PFSK-1 (cell line): ENCODE data around the gene FBXO21.

Experiments
- FOXP2 ChIP-seq: optimal IDR thresholded peaks from 2 replicates; pipeline ENCODE3; 2011; ENCODE audit warnings: borderline replicate concordance, control low read depth, inconsistent platforms; ENCODE audit not compliant: insufficient read depth; ENCODE audit errors: extremely low read length, extremely low read depth
- POLR2AphosphoS5 ChIP-seq: IDR thresholded peaks from 2 replicates; pipeline ENCODE4 v1.6.1; 2012; ENCODE audit warnings: low read depth, mild to moderate bottlenecking, control low read depth, low read length, moderate library complexity
- SIN3A ChIP-seq: IDR thresholded peaks from 2 replicates; pipeline ENCODE4 v1.6.1; 2012; ENCODE audit warnings: mild to moderate bottlenecking, low read length, moderate library complexity, borderline replicate concordance; ENCODE audit not compliant: insufficient read depth
- TAF1 ChIP-seq: IDR thresholded peaks from 2 replicates; pipeline ENCODE4 v1.6.1; 2012; ENCODE audit warnings: low read length, control low read depth, borderline replicate concordance; ENCODE audit not compliant: insufficient read depth
- TF ChIP-seq, protein P1 (sequence below), 2 experiments: IDR thresholded peaks; 2 replicates each; pipeline versions ENCODE4 v1.6.1 to v1.8.0; 2011 to 2012; ENCODE audit warnings: low read depth in 2 of 2, low read length in 2 of 2, control low read depth in 1 of 2, inconsistent platforms in 1 of 2, mild to moderate bottlenecking in 1 of 2, moderate library complexity in 1 of 2; ENCODE audit not compliant: insufficient read depth in 1 of 2

FBXO21 gene

DNA sequence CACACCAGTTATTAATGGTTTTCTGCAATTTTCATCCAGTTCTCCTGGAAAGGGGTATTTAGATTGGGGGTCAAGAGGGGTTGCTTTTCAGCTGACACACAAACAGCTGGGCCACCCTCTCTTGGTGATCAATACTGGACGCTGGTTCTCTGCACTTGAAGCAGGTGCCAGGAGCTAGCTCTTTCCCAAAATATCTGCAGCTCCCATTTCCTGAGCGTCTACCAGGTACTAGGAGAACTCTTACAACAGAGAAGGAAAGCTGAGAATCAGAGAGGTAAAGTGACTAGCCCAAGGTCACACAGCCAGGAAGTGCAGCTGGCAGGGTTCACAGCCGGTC, 92.3 kb downstream of the FBXO21 start:
- no peak for TF ChIP-seq FOXP2
- TF ChIP-seq, protein P1, sequence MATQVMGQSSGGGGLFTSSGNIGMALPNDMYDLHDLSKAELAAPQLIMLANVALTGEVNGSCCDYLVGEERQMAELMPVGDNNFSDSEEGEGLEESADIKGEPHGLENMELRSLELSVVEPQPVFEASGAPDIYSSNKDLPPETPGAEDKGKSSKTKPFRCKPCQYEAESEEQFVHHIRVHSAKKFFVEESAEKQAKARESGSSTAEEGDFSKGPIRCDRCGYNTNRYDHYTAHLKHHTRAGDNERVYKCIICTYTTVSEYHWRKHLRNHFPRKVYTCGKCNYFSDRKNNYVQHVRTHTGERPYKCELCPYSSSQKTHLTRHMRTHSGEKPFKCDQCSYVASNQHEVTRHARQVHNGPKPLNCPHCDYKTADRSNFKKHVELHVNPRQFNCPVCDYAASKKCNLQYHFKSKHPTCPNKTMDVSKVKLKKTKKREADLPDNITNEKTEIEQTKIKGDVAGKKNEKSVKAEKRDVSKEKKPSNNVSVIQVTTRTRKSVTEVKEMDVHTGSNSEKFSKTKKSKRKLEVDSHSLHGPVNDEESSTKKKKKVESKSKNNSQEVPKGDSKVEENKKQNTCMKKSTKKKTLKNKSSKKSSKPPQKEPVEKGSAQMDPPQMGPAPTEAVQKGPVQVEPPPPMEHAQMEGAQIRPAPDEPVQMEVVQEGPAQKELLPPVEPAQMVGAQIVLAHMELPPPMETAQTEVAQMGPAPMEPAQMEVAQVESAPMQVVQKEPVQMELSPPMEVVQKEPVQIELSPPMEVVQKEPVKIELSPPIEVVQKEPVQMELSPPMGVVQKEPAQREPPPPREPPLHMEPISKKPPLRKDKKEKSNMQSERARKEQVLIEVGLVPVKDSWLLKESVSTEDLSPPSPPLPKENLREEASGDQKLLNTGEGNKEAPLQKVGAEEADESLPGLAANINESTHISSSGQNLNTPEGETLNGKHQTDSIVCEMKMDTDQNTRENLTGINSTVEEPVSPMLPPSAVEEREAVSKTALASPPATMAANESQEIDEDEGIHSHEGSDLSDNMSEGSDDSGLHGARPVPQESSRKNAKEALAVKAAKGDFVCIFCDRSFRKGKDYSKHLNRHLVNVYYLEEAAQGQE (IDR thresholded peaks at IDR 0.05; ENCODE audit: insufficient read depth in 1 of 2, low read depth in 2 of 2, low read length in 2 of 2), result no peak

DNA sequence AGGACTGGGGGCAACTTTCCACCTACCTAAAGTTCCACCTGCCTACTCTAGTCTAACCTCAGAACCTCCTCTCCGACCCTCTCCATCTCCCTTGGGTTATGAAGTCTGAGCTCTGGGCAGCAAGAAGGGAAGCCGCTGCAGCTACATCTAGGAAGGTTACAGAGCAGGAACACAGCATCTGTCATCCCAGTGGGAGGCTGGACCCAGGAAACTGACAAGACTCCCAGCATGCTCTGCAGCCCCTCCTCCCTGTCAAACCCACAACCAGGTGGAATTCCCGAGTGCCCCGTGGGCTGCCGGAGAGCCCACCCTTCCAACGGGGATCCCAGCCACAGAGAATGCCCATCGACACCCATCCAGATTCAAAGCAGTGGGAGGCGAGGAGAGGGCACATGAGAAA, 93.1 kb downstream of the FBXO21 start:
- TF ChIP-seq SIN3A (no peak), TAF1 (no peak), POLR2AphosphoS5 (no peak), FOXP2 (no peak)
- TF ChIP-seq, protein P1 (IDR thresholded peaks at IDR 0.05; ENCODE audit: insufficient read depth in 1 of 2, low read depth in 2 of 2, low read length in 2 of 2), result no peak

DNA sequence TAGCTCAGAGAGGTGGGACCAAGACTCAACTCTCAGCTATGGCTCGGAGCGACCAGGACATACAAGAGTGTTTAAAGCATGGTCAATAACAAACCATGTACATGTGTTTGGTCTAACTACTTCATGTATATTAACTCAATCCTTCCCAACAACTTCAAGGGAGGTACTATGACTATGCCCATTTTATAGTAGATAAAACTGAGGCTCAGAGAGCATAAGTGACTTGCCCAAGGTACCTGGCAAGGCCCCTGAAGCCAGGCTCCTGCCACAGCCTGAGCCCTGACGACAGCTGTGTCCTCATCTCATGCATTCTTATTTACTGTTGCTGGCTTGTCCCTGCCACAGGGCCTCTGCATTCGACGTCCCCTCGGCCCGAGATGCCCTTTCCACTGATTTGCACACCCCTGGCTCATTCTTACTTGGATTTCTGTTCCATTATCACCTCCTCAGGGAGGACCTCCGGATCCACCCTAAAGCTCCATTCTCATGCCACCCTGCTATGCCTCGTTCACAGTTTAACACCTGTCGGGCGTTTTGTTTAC, 93.7 kb downstream of the FBXO21 start:
- TF ChIP-seq SIN3A, result no peak
- TF ChIP-seq, protein P1 (IDR thresholded peaks at IDR 0.05; ENCODE audit: insufficient read depth in 1 of 2, low read depth in 2 of 2, low read length in 2 of 2), result no peak
- no peak for TF ChIP-seq FOXP2
- TF ChIP-seq TAF1, result no peak

DNA sequence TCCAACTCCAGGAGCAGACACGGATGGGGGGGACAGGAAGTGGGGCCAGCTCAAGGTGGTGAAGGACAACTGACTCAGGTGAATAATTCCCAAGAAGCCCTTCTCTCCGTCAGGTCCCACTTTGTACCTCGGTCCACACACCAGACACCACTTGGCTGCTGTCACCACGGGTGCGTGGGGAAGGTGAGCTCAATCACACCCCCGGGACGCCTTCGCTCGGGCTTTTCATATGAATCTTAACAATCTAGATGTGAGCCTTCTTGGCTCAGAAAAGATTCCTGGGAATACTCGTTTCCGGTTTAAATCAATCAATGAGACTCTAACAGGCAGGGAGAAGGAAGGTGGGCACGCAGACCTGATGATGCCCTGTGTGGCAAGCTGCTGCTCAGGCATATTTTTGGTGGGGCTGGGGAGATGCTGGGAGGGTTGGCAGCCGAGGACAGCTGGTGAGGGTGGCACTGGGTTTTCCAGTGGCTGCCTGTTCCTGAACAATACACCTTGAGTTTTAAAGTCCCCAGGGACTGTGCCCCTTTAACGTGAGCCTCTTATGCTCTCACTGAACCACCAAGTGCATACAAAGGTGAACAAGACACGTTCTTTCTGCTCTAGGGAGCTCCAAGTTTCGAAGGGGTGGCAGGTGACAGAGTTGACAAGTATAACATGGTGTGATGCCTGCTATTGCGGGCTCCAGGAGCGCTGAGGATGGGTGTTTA, 96.2 kb downstream of the FBXO21 start:
- TF ChIP-seq, protein P1 (IDR thresholded peaks at IDR 0.05; ENCODE audit: insufficient read depth in 1 of 2, low read depth in 2 of 2, low read length in 2 of 2), result no peak
- TF ChIP-seq FOXP2 (no peak), SIN3A (no peak), POLR2AphosphoS5 (no peak), TAF1 (no peak)

DNA sequence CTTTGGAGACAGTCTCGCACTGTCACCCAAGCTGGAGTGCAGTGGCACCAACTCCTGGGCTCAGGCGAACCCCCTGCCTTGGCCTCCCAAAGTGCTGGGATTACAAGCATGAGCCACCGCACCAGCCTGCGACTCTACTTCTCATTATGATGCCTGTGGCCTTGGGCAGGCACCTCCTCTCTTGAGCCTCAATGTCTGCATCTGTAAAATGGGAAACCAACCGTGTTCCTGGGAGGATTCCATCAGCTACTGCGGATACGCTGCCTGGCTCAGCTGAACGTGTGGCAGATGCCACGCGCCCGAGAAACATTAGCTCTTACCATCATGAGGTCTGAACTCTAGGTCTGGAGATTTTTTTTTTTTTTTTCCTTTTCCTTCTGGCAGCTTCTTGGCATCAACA, 96.8 kb downstream of the FBXO21 start:
- no peak for TF ChIP-seq SIN3A
- TF ChIP-seq, protein P1 (IDR thresholded peaks at IDR 0.05; ENCODE audit: insufficient read depth in 1 of 2, low read depth in 2 of 2, low read length in 2 of 2), result no peak
- TF ChIP-seq POLR2AphosphoS5, result no peak
- no peak for TF ChIP-seq FOXP2
- TF ChIP-seq TAF1, result no peak
